GM23248 (cell line): Measurements from ENCODE around the gene H6PD.

ENCODE experiments used
- EZH2 ChIP-seq: fragments of 200-600 bp; sonication (generic); IDR thresholded peaks from 2 replicates; pipeline ENCODE4 v1.6.1; 2018; ENCODE audit warnings: antibody characterized with exemption, mild to moderate bottlenecking; ENCODE audit not compliant: insufficient read depth, poor library complexity, severe bottlenecking
- EZH2phosphoT487 ChIP-seq: fragments of 200-600 bp; sonication (generic); IDR thresholded peaks from 2 replicates; pipeline ENCODE4 v1.6.1; 2018; ENCODE audit warnings: antibody characterized with exemption, moderate library complexity, mild to moderate bottlenecking, low read depth; ENCODE audit not compliant: insufficient read depth

DNA sequence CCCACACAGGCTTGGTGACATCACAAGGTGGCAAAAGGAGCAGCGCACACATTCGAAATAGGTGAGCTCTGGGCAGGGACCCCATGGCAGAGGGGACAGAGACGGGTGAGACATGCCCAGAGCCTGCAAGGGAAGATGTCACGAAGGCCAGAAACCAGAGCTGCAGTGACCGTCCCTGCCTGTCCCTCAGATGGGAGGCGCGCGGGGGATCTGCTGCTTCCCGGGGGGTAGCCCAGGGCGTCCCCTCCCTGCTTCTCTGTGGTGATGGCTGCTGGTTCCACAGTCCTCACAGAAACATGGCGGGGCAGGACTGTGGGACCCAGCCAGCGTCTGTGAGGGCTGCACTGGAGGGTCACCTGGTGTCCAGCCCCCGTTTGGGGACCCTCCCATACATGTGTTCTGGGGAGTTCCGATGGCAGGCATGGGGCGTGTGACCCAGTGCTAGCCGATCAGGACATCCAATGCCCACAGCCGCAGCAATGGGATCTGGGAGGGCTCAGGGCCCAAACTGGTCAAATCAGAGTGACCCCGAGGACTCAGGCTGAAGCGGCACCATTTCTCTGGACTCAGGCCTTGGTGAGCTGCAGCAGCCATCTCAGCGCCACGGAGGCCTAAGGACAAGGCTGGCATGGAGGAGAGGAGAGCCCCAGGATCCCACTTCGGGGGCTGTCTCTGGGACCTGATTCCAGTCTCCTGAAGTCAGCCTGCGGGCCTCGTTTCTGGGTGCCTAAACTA, 37.5 kb downstream of the H6PD start:
- TF ChIP-seq EZH2phosphoT487 (no peak), EZH2 (no peak)
